DND-41 (cell line): ENCODE data around the gene APOLD1.

Source experiments
- ATAC-seq: fragments of 200-7000 bp; cut with Tn5 transposase; 3 replicates; pipeline ENCODE4 v1.9.1; 2021; ENCODE audit warnings: low read depth; ENCODE audit not compliant: insufficient read depth
- DNase-seq: peaks from one replicate; pipeline ENCODE4 v3.0.0-alpha.2; 2020
- H2AFZ ChIP-seq: 2 replicates; pipeline ENCODE4 v1.6.0; 2012; ENCODE audit warnings: low read depth, low read length
- H3K27ac ChIP-seq: 2 replicates; pipeline ENCODE4 v1.5.1; 2012; ENCODE audit warnings: low read length, inconsistent platforms
- H3K27me3 ChIP-seq: fragments of 200-600 bp; sonication (generic); 2 replicates; pipeline ENCODE4 v1.6.0; 2012; ENCODE audit warnings: low read length, mild to moderate bottlenecking, inconsistent platforms; ENCODE audit not compliant: insufficient read depth, poor library complexity
- H3K36me3 ChIP-seq: 2 replicates; pipeline ENCODE4 v1.5.1; 2012; ENCODE audit warnings: low read length, inconsistent platforms; ENCODE audit not compliant: insufficient read depth
- H3K4me1 ChIP-seq: 2 replicates; pipeline ENCODE4 v1.5.1; 2012; ENCODE audit warnings: mild to moderate bottlenecking, low read length; ENCODE audit not compliant: insufficient read depth
- H3K4me2 ChIP-seq: 2 replicates; pipeline ENCODE4 v1.6.0; 2012; ENCODE audit warnings: mild to moderate bottlenecking, moderate library complexity, low read length, inconsistent platforms; ENCODE audit not compliant: insufficient read depth
- H3K4me3 ChIP-seq, 2 experiments: fragments of 200-600 bp in 1 of 2; shearing (Covaris generic) in 1 of 2; 2 replicates each; pipeline ENCODE4 v1.5.1; 2012 to 2016; ENCODE audit warnings: inconsistent platforms in 2 of 2, low read length in 2 of 2, mild to moderate bottlenecking in 2 of 2, low read depth in 1 of 2, moderate library complexity in 1 of 2
- H3K79me2 ChIP-seq: 2 replicates; pipeline ENCODE4 v1.6.0; 2012; ENCODE audit warnings: low read length, inconsistent platforms; ENCODE audit not compliant: insufficient read depth
- H3K9ac ChIP-seq: 2 replicates; pipeline ENCODE4 v1.6.0; 2012; ENCODE audit warnings: low read depth, mild to moderate bottlenecking, inconsistent platforms, low read length, moderate library complexity
- H3K9me3 ChIP-seq: 2 replicates; pipeline ENCODE4 v1.5.1; 2012; ENCODE audit warnings: low read length, moderate library complexity, mild to moderate bottlenecking, inconsistent platforms; ENCODE audit not compliant: insufficient read depth, severe bottlenecking
- H4K20me1 ChIP-seq: 2 replicates; pipeline ENCODE4 v1.6.0; 2012; ENCODE audit warnings: low read length; ENCODE audit not compliant: insufficient read depth
- EZH2 ChIP-seq: IDR thresholded peaks from 3 replicates; pipeline ENCODE4 v1.6.1; 2012; ENCODE audit warnings: borderline replicate concordance, low read depth, mild to moderate bottlenecking, moderate library complexity, low read length, inconsistent platforms; ENCODE audit not compliant: severe bottlenecking
- TF ChIP-seq, protein P1 (sequence below): IDR thresholded peaks from 2 replicates; pipeline ENCODE4 v1.5.1; 2012; ENCODE audit warnings: borderline replicate concordance, low read length, moderate library complexity, mild to moderate bottlenecking; ENCODE audit not compliant: poor library complexity, severe bottlenecking; ENCODE audit errors: extremely low read depth

APOLD1 gene

DNA sequence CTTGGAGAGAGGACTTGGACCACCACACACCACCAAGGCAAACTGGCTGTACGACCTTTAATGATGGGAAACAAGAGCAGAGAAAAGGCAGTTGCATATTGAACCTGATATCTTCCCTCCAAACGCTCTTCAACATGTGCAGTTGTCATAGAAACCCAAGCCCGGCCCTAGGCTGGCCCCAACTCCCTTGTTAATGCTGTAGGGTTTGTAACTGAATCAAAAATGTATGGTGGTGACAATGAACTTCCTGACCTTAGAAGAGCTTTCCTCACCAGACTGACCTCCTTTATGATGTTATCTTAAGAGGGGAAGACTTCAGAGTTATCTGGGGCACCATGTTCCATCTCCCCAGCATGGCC is 12.3 kb downstream of the APOLD1 start:
- no peaks in the 10 kb centered on the region for H3K27me3 ChIP-seq
- H3K9ac ChIP-seq, result no peak overlapping the region
- no peaks in the 10 kb centered on the region for H3K36me3 ChIP-seq
- no peak overlapping the region for H3K4me3 ChIP-seq
- H2AFZ ChIP-seq, result no peak overlapping the region
- no peak overlapping the region for H3K27ac ChIP-seq
- no peak for ATAC-seq
- H4K20me1 ChIP-seq, result no peaks in the 10 kb centered on the region
- TF ChIP-seq EZH2, result no peak
- TF ChIP-seq, protein P1, sequence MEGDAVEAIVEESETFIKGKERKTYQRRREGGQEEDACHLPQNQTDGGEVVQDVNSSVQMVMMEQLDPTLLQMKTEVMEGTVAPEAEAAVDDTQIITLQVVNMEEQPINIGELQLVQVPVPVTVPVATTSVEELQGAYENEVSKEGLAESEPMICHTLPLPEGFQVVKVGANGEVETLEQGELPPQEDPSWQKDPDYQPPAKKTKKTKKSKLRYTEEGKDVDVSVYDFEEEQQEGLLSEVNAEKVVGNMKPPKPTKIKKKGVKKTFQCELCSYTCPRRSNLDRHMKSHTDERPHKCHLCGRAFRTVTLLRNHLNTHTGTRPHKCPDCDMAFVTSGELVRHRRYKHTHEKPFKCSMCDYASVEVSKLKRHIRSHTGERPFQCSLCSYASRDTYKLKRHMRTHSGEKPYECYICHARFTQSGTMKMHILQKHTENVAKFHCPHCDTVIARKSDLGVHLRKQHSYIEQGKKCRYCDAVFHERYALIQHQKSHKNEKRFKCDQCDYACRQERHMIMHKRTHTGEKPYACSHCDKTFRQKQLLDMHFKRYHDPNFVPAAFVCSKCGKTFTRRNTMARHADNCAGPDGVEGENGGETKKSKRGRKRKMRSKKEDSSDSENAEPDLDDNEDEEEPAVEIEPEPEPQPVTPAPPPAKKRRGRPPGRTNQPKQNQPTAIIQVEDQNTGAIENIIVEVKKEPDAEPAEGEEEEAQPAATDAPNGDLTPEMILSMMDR, result no peak
- DNase-seq, result no peak
- no peaks in the 10 kb centered on the region for H3K9me3 ChIP-seq
- no peak overlapping the region for H3K4me2 ChIP-seq
- no peaks in the 10 kb centered on the region for H3K79me2 ChIP-seq
- H3K4me1 ChIP-seq, result no peaks in the 10 kb centered on the region

DNA sequence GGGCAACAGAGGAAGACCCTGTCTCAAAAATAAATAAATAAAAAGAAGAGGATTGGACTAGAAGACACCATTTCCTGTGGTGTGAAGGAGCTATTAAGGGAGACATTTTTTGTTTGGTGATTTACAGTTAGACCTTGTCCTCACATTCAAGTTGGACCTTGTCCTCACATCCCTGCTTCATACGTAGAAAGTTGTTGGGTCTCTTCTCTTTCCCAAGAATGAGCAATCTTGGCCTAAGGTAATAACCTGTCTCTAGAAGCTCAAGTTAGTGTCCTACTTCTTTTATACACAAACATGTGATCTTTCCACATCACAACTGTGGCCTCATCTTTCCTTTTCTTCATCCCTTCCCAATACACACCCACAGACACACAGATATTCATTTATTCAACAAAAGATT is 13.0 kb downstream of the APOLD1 start:
- no peaks in the 10 kb centered on the region for H3K4me1 ChIP-seq
- TF ChIP-seq, protein P1, result no peak
- no peak for TF ChIP-seq EZH2
- H3K27me3 ChIP-seq, result no peaks in the 10 kb centered on the region
- H3K27ac ChIP-seq, result no peak overlapping the region
- no peaks in the 10 kb centered on the region for H3K36me3 ChIP-seq
- no peak overlapping the region for H3K9ac ChIP-seq
- no peaks in the 10 kb centered on the region for H4K20me1 ChIP-seq
- H3K4me3 ChIP-seq, result no peak overlapping the region
- no peaks in the 10 kb centered on the region for H3K9me3 ChIP-seq
- DNase-seq, result no peak
- no peak overlapping the region for H2AFZ ChIP-seq
- no peak overlapping the region for H3K4me2 ChIP-seq
- no peaks in the 10 kb centered on the region for H3K79me2 ChIP-seq
- ATAC-seq, result no peak

DNA sequence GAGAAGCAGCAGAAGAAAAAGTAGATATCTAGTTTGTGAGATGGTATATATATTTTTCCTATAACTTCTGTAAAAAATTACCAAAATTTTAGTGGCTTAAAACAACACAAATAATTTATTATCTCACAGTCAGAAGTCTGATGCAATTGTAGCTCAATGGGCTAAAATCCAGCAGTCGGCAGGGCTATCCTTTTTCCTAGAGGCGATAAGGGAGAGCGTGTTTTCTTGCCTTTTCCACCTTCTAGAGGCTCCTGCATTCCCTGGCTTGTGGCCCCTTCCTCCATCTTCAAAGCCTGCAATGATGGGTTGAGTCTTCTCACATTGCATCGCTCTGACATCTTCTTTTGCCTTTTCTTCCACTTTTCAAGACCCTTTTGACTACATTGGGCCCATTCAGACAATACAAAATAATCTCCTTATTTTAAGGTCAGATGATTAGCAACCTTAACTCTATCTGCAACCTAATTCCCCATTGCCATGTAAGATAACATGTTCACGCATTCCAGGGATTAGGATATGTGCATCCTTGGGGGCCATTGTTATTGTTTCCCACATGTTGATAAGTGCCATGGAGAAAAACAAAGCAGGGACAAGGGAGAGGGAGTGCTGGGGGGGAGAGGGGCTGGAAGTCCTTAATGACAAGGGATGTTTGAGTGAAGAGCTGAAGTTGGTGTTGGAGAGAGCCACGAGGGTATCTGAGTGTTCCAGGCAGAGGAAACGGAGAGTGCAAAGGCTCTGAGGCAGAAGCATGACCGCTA is 13.9 kb downstream of the APOLD1 start:
- no peak overlapping the region for H3K27ac ChIP-seq
- TF ChIP-seq EZH2, result no peak
- TF ChIP-seq, protein P1, result no peak
- no peaks in the 10 kb centered on the region for H3K36me3 ChIP-seq
- no peak overlapping the region for H3K4me2 ChIP-seq
- H3K4me1 ChIP-seq, result no peaks in the 10 kb centered on the region
- H3K79me2 ChIP-seq, result no peaks in the 10 kb centered on the region
- H3K9ac ChIP-seq, result no peak overlapping the region
- H3K27me3 ChIP-seq, result no peaks in the 10 kb centered on the region
- no peaks in the 10 kb centered on the region for H3K9me3 ChIP-seq
- no peak overlapping the region for H2AFZ ChIP-seq
- DNase-seq (no peak), ATAC-seq (no peak)
- H3K4me3 ChIP-seq, result no peak overlapping the region
- H4K20me1 ChIP-seq, result no peaks in the 10 kb centered on the region
